Bronchial epithelial cell (primary cell): ENCODE measurements around the gene PRR29. TPM values are rescaled to one million over a fixed set of nuclear protein-coding genes. Genes with fewer than 3 reads are reported as not detected.

Experiments
- DNase-seq: peaks from one replicate; pipeline ENCODE4 v3.0.0-alpha.2; 2010; ENCODE audit warnings: low read depth
- FAIRE-seq: peaks from 2 replicates; lab custom pipeline; 2011; peaks lifted over from hg19 to GRCh38; lab: Jason Lieb, UNC
- H3K27me3 ChIP-seq: 2 replicates; pipeline ENCODE4 v1.5.1; 2011; ENCODE audit warnings: low read length; ENCODE audit not compliant: control insufficient read depth, insufficient read depth
- H3K36me3 ChIP-seq: 2 replicates; pipeline ENCODE4 v1.5.1; 2011; ENCODE audit warnings: low read length; ENCODE audit not compliant: control insufficient read depth, insufficient read depth
- H3K4me3 ChIP-seq: 2 replicates; pipeline ENCODE4 v1.5.1; 2011; ENCODE audit warnings: mild to moderate bottlenecking, low read depth, low read length, control low read depth
- CTCF ChIP-seq: IDR thresholded peaks from 2 replicates; pipeline ENCODE4 v1.5.1; 2011; ENCODE audit warnings: mild to moderate bottlenecking, moderate library complexity, low read length, control low read depth, inconsistent platforms; ENCODE audit not compliant: insufficient read depth, severe bottlenecking
- total RNA-seq: library from RNA; depleted of rRNA; stranded (reverse); fragments of >200 nt; gene quantifications from 2 replicates; pipeline ENCODE4 v1.2.1, GENCODE V29; 2014

Gene PRR29
- total RNA-seq, 1 donor from 2014 or later = not detected

- Histone ChIP-seq H3K4me3 (no peak overlapping the region), H3K36me3 (no peaks in the 10 kb centered on the region), H3K27me3 (no peaks in the 10 kb centered on the region)
- no peak for DNase-seq
- TF ChIP-seq CTCF = no peak
- no peak for FAIRE-seq
Measured at GRCh38 chr17:63969278-63969677, 28.9 kb upstream of the PRR29 start.

GRCh38 chr17:63972796-63973195 lies 25.4 kb upstream of the PRR29 start, which contains the start of gene SCN4A:
Gene SCN4A (minus strand): TSS chr17:63972918. CDS start chr17:63972841, 77 bp downstream.
- H3K4me3 ChIP-seq = no peak within 1 kb of the TSS
- no peak for TF ChIP-seq CTCF
- no peaks in the 10 kb centered on the region for H3K36me3 ChIP-seq
- H3K27me3 ChIP-seq = no peaks in the 10 kb centered on the region
- FAIRE-seq (no peak), DNase-seq (no peak)

DNA sequence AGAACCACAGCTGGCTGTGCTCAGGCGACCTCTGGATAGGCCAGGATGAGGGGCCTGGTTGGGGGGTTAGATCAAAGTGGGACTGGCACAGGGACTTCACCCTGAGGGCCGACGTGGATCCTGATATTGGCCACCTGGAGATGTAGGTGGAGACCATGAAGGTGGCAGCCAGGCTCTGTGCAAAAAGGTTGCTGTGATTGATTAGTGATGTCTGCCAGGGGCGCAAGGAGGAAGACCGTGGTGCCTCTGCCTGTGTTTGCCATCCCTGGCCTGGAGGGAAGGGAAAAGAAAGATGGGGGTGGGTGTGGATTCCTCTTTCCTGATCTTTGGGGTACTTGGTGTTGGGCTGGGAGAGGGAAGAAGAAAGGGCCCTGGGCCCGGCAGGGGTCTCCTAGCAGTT lies 24.9 kb upstream of the PRR29 start:
- no peak overlapping the region for H3K4me3 ChIP-seq
- no peaks in the 10 kb centered on the region for H3K36me3 ChIP-seq
- no peaks in the 10 kb centered on the region for H3K27me3 ChIP-seq
- TF ChIP-seq CTCF = no peak
- DNase-seq (no peak), FAIRE-seq (no peak)

- no peak for TF ChIP-seq CTCF
- Histone ChIP-seq H3K36me3 (no peaks in the 10 kb centered on the region), H3K4me3 (no peak overlapping the region), H3K27me3 (no peaks in the 10 kb centered on the region)
- peak; percentile 83 for FAIRE-seq
- DNase-seq = peak; percentile 45
Measured at GRCh38 chr17:63973930-63974593, 24.1 kb upstream of the PRR29 start.

DNA sequence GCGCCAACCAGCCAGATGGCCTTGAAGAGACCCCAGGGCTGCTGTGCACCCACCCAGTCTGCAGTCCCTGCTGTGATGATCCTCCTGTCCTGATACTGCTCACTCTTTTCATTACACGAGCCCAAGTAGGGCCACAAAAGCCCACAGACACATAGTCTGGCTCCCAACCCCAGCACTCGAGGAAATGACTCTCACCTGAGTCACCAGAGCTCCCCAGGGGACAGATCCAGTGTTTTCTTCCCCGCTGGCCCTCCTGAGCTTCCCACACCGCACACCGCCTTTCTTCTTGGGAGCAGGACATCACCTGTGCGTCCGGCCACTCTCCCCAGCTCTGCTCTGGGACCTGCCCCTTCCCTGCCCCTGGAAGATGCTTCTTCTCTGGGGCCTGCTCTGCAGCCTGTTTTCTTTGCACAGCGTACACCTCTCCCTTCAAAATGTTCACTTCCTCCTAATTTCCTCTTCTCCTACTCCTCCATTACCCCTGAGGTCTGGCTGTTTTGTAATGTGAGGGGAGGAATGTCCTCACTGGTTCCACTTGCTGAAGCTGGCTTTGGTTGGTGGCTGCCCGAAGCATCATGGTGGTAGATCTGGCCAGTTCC lies 23.5 kb upstream of the PRR29 start:
- H3K36me3 ChIP-seq = no peaks in the 10 kb centered on the region
- FAIRE-seq (no peak), DNase-seq (peak; percentile 80)
- H3K4me3 ChIP-seq = no peak overlapping the region
- no peaks in the 10 kb centered on the region for H3K27me3 ChIP-seq
- no peak for TF ChIP-seq CTCF
